GM19455 (cell line): ENCODE measurements around the gene EIF3I.

Source experiments
- ATAC-seq: cut with Tn5 transposase; IDR thresholded peaks from one replicate; pipeline ENCODE4 v1.9.1; 2021; ENCODE audit not compliant: unreplicated experiment

EIF3I gene

GRCh38 chr1:32263744-32264143 lies 41.5 kb downstream of the EIF3I start:
- no peak for ATAC-seq

- ATAC-seq, result no peak
Observed at GRCh38 chr1:32265846-32266245, 43.6 kb downstream of the EIF3I start.

GRCh38 chr1:32266921-32267591 lies 44.8 kb downstream of the EIF3I start:
- no peak for ATAC-seq

- no peak for ATAC-seq
Observed at GRCh38 chr1:32269744-32270143, 47.5 kb downstream of the EIF3I start.

GRCh38 chr1:32272557-32273390 lies 50.6 kb downstream of the EIF3I start:
- no peak for ATAC-seq

- ATAC-seq, result no peak
Observed at GRCh38 chr1:32273391-32274208, 51.4 kb downstream of the EIF3I start.

- no peak for ATAC-seq
Observed at GRCh38 chr1:32274646-32275340, 52.6 kb downstream of the EIF3I start.

- ATAC-seq, result no peak
Observed at GRCh38 chr1:32275424-32275823, 53.2 kb downstream of the EIF3I start.

GRCh38 chr1:32276032-32276782 lies 54.0 kb downstream of the EIF3I start:
- ATAC-seq, result no peak
